Measurements from ENCODE around the gene HPSE.
A peak's percentile ranks its signal among the peaks of the same experiment; 100 is the strongest.
"Not testable (repeated sequence)": the region's sequence is repeated elsewhere in the genome, so short reads cannot be mapped to it uniquely, and the experiment has no call there.

Gene HPSE

GRCh38 chr4:83329521-83330110, 5.0 kb downstream of the HPSE start:
- no peak for DNase-seq

DNA sequence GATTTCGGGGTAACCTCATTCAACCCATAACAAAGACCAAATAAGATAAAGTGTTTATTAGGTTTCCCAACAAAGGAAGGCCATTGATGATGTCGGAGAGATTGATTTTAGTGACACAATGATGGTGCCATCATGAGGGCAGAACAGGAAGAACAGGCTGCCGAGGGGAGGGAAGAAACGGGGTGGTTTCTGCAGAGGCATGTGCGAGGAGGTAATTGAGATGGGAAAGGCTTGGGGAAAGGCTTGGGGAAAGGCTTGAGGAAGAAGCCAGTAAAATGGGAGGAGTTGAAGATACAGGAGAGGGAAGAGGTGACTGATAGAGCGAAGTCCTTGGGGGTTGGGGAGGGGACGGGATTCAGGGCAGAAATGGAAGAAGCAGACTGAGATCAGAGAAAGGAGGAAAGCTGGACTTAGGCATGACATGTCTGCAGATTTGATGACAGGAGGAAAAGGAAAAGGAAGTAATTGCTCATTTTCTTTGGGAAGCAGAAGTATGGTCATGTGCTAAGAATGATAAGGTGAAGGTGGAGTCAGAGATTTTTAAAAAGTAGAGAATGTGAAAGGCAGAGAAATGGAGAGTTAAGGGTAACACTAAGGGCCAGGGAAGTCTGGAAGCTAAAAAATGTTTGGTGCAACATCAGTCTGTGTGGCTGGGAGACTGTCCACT, 6.0 kb downstream of the HPSE start:
- DNase-seq, result no peak

GRCh38 chr4:83326546-83326945, 8.1 kb downstream of the HPSE start:
- DNase-seq, result no peak

DNA sequence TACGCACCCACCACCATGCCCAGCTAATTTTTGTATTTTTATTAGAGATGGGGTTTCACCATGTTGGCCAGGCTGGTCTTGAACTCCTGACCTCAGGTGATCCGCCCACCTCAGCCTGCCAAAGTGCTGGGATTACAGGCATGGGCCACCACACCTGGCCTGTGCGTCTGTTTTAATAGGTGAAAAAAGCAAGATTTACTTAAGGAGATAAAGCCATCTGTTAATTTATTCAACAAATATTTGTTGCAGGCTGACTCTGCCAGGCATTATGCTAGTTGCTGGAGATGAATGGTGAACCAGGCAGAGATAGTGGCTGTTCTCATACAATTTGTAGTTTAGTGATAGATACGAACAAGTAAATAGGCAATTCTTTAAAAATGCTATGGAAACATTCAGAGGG, 9.3 kb downstream of the HPSE start:
- not testable (repeated sequence) for DNase-seq

DNA sequence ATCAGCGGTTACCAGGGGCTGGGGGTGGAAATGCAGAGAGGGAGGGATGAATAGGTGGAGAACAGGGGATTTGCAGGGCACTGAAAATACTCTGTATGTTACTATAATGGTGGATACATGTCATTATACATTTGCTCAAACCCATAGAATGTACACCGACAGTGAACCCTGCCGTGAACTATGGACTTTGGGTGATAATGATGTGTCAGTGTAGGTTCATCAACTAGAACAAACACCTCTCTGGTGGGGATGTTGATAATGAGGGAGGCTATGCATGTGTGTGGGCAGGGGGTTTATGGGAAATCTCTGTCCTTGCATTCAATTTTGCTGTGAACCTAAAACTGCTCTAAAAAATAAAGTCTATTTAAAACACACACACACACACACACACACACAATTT, 11.5 kb downstream of the HPSE start:
- DNase-seq, result no peak

DNA sequence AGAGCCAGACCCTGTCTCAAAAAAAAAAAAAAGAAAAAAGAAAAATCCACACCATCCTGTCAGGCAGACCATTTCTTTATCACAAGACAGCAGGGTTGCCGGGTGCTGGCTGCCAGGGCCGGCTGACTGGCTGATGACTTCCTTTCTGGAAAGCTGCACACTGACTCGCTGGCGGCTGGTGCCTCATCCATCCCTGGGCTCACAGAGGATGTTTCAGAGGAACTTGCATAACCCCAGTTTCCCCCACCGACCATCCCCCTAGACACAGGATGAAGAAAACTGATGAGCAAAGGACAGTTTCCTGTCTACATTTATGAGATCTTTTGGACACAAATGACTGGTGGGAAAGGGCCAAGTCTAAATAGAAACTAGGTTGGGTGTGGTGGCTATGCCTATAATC, 14.1 kb downstream of the HPSE start:
- DNase-seq, result no peak

- no peak for DNase-seq
Observed at GRCh38 chr4:83318666-83319065, 16.0 kb downstream of the HPSE start.

DNA sequence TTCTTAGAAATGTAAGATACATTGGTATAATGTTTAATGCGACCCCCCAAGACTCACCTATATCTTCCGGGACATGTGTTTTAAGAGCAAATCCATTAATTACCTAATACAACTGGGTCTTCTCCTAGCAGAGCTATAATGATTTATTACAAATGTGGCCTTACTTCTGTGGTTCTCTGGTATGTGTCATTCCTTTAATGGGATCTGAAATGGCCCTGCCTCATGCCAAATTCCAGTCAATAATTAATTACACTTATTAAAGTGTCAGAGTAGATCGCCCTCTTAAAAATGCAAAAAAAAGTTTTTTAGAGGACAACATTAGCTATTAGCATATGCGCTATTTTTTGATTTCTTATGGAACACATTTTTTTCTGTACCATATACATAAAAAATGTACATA, 17.0 kb downstream of the HPSE start:
- no peak for DNase-seq

DNA sequence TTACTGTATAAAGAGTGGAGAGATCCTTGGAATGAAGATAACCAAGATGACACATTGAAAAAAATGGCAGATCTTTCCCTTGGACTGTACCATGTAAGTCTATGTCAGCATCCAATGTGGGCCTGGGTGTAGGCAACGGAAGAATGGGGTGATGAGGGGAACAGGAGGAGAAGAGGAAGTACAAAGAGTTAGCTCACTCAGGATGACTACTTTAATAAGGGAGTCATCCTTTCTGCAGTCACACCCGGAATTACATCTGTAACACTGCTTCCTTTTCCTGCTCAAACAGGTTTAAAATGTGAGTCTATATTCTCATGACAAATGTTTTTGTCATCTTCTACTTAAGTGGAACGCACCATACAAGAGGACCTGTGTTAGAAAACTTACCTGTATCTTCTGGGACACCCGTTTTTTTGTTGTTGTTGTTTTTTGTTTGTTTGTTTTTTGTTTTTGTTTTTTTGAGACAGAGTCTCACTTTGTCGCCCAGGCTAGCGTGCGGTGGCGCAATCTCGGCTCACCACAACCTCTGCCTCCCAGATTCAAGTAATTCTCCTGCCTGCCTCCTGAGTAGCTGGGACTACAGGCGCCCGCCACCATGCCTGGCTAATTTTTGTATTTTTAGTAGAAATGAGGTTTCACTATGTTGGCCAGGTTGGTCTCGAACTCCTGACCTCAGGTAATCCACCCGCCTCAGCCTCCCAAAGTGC, 18.0 kb downstream of the HPSE start:
- DNase-seq, result no peak

- DNase-seq, result no peak
Observed at GRCh38 chr4:83315341-83315870, 19.2 kb downstream of the HPSE start.

DNA sequence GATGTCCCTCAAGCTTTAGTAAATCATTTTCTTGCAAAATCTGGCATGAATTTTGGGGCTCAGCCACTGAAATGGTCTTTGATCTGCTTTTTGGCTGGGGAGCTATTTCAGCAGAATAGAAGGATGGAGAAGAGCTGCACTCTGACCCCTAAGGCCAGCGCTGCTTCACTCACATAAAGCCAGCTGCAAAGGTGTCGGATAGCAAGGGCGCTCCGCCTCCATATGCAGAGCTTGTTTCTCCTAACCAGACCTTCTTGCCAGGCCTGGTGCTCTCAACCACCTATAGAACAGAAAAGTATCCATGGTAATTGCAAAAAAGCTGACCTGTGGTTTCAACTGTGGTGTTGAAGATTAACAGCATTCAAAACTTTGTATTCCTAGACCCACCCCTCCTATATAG, 26.0 kb downstream of the HPSE start:
- DNase-seq, result no peak

GRCh38 chr4:83307920-83308319, 26.7 kb downstream of the HPSE start:
- DNase-seq, result no peak

GRCh38 chr4:83305187-83305586, 29.5 kb downstream of the HPSE start:
- DNase-seq, result no peak

GRCh38 chr4:83297548-83298260, 36.9 kb downstream of the HPSE start:
- DNase-seq, result no peak

- no peak for DNase-seq
Observed at GRCh38 chr4:83293305-83294046, 41.2 kb downstream of the HPSE start.

DNA sequence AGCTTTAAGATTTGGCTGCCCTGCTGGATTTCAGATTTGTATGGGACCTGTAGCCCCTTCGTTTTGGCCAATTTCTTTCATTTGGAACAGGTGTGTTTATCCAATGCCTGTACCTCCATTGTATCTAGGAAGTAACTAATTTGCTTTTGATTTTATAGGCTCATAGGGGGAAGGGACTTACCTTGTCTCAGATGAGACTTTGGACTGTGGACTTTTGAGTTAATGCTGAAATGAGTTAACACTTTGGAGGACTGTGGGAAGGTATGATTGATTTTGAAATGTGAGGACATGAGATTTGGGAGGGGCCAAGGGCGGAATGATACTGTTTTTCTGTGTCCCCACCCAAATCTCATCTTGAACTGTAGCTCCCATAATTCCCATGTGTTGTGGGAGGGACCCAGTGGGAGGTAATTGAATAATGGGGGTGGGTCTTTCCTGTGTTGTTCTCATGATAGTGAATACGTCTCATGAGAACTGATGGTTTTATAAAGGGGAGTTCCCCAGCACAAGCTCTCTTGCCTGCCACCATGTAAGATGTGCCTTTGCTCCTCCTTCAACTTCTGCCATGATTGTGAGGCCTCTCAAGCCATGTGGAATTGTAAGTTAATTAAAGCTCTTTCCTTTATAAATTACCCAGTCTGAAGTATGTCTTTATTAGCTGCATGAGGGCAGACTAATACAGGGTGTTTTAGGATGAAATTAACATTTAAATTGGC, 44.4 kb downstream of the HPSE start:
- DNase-seq, result not testable (repeated sequence)

- not testable (repeated sequence) for DNase-seq
Observed at GRCh38 chr4:83288381-83288780, 46.3 kb downstream of the HPSE start.

- peak; percentile 35 for DNase-seq
Observed at GRCh38 chr4:83285055-83285407, 49.6 kb downstream of the HPSE start.

GRCh38 chr4:83284193-83285054, 50.2 kb downstream of the HPSE start, which contains the start of gene COQ2:
COQ2 (minus strand) TSS chr4:83284798; CDS start chr4:83284764, 34 bp downstream.
- peak; percentile 94 for DNase-seq

DNA sequence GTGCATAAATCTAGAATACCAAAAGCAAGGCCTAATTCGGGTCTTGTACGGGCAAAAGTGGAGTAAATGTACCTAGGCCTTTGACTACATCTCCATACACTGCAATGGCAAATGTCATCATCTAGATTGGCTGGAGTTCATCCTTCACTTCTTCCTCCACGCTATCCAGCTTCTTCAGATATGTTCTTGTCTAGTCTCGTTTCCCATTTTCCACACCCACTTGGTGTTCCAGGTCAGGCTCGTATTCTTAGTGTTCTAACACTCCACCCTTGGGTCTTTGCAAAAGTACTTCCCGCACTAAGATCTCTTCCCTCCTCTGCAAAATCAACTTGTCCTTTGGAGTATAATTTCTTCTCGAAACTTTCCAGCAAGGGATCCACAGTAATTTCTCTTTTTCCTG, 51.5 kb downstream of the HPSE start:
- DNase-seq, result peak; percentile 15

DNA sequence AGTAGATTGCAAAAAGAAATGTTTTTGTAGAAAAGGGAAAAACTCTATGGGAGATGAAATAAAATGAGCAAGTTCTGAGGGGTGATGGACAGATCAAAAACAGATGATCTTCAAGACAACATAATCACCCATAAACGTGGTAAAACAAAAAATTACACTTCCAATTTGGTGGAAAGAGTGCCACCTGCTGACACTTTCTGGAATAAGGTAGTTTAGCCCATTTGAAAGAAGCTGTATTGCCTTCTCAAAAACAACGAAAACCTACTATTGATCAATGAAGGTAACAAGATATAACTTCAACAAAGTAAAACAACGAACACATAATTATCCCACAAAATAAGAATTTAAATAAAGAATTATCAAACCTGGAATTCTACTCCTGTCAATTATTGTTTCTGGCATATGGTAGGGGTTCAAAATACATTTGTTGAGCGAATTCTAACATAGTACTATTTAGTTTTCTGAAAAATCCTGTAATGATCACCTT, 52.6 kb downstream of the HPSE start:
- DNase-seq, result peak; percentile 70

Data from DMS53 (cell line).